SW 1271 (cell line): Measurements from ENCODE around the gene NRG2.

Experiments
- DNase-seq, 2 experiments: peaks; one replicate each; lab custom pipeline; 2025; lab: John Stamatoyannopoulos, UW

Gene NRG2

DNA sequence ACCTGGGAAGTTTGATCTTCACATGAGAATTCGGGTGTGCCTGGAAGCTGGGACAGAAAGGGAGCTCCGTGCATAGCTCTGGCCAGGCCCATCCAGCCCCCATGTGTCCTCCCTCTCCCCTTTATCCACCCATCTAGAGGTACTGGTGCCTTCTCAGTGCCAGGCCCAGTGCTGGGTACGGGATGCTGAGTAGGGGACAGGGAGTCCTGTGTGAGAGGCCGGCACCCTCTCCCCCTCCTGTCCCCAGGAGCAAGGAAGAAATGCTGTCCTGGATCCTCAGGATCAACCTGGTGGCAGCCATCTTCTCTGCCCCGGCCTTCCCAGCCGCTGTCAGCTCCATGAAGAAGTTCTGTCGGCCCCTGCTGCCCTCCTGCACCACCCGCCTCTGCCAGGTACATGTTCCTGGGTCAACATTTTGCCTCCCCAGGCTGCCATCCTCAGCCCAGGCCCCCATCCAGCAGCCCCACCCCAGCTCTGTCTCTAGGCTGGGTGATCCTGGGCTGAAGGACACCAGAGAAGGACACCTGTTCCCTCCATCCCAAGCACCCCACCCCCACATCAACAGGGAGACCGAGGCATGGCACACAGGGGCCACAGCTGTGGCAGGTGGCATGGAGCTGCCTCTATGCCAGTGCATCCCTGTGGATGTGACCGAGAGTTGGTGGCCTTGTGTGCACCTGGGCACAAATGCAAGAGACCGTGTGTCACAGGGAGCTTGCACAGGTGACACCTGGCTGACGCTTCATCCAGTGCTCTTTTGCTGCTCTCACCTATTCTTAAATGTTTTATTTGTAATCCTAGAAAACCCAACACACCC lies 204.5 kb downstream of the NRG2 start:
- DNase-seq, result no peak

GRCh38 chr5:139837711-139838380 lies 205.3 kb downstream of the NRG2 start:
- no peak for DNase-seq

GRCh38 chr5:139836469-139837208 lies 206.5 kb downstream of the NRG2 start:
- DNase-seq, result no peak

DNA sequence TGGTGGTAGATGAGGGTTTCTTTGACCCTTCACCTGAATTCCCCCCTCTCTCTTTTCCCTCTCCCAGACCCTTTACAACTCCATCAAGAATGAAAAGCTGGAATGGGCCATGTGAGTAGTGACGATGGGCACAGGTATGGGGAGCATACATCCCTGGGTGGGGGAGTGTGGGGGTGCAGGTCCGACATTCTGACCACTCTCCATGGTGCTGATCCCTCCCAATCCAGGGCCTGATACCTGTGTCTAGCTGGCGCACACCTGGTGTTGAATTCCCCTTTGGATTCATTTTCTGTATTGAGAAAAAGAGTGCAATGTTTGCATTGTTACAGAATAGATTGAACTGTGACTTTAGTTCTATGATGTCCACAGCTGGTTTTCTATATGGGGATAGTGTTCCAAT lies 207.4 kb downstream of the NRG2 start:
- DNase-seq, result no peak

DNA sequence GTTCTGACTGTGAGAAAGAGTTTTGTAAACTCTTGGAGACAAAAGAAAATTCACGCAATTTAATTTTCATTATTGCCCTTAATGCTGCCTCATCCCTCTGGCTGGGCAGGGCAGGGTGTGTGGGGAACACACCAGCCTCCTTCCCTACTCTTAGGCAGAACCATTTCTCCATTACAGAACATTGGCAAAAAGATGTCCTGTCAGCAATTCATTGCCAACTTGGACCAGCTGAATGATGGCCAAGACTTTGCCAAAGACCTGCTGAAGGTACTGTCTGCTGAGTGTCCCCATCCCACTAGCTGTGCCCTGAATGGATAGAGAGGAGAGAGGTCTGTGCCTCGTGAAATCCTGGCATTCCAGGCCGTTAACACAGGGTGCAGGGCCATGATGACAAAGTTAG lies 209.6 kb downstream of the NRG2 start:
- DNase-seq, result no peak

- DNase-seq, result no peak
Observed at GRCh38 chr5:139831624-139832023, 211.5 kb downstream of the NRG2 start.

GRCh38 chr5:139829471-139829870 lies 213.6 kb downstream of the NRG2 start:
- no peak for DNase-seq

DNA sequence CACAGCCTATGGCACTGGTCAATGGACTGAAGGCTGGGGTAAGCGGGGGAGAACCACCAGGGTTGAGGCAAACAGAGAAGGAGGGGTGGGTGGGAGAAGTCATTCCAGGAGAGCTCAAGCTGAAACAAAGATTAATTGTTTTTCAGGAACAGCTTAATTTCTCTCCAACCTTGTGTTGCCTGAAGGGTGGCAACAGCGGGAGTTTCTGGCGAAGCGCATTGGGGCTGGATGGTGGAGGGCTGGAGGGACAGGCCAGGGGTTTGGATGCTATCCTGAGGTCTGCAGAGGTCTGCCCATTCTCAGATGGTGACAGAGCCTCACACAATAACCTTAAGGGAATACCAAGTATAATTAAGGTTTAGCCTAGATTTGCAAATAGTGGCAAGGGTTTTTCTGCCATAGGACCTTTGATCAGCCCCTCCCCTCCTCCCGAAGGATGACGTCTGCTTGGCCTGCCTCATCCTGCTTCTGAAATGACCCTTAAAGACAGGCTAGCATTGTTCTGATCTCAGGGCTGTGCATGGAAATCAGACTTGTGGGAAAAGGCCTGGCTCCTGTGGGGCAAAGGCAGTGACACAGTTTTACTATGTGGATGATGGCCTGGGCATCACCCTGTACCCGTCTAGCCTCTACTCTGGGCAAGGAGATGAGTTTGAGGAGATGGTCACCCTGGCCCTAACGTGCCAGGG lies 214.7 kb downstream of the NRG2 start:
- no peak for DNase-seq

GRCh38 chr5:139825690-139826089 lies 217.4 kb downstream of the NRG2 start:
- no peak for DNase-seq

DNA sequence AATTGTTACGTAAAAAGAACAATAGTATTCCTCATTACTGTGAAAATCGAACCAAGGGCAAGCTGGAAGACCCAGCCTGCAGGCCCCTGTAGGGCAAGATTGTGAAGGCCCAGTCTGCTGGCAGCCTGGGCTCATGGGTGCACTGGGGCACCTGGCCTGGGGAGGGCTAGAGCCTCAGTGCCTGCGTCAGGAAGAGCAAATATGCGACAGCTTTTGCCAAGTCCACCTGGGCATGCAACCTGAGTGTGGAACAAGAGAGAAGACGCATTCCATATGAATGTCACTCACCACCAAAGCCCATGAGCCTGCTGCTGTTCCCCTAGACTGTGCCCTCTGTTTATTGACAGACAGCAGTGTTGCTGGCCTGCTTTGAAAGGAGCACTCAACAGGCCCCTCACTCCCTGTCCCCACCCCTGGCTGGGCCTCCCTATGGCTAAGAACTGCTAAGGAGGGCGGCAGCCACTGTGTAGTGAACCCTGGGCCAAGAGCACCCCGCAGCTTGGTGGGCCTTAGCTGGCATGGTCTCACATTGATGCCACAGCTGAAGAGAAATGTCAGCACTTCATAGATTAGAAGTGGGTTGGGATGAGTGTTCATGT lies 219.2 kb downstream of the NRG2 start:
- no peak for DNase-seq

GRCh38 chr5:139822553-139823425 lies 220.3 kb downstream of the NRG2 start:
- DNase-seq, result no peak

- no peak for DNase-seq
Observed at GRCh38 chr5:139821806-139822552, 221.1 kb downstream of the NRG2 start.

- no peak for DNase-seq
Observed at GRCh38 chr5:139820606-139821005, 222.5 kb downstream of the NRG2 start.

DNA sequence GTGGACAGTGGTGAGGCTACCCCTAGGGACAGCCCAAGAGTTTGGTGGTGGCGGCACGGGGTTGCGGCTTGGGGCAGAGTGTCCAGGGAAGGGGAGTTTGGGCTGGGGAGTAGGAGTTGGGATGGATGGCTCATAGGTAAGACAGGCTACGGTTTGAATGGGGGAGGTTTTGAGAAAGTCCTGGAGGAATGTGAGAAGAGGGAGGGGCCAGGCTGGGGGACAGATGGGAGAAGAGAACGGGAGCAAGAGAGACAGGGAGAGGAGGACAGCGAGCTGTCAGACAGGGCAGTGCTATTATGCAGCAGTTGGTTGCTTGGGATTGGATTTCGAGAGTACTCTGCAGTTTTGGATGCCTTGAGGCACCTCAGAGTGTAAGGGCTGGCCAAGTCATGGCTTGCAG lies 223.0 kb downstream of the NRG2 start:
- DNase-seq, result no peak

- DNase-seq, result no peak
Observed at GRCh38 chr5:139817970-139818369, 225.1 kb downstream of the NRG2 start.

DNA sequence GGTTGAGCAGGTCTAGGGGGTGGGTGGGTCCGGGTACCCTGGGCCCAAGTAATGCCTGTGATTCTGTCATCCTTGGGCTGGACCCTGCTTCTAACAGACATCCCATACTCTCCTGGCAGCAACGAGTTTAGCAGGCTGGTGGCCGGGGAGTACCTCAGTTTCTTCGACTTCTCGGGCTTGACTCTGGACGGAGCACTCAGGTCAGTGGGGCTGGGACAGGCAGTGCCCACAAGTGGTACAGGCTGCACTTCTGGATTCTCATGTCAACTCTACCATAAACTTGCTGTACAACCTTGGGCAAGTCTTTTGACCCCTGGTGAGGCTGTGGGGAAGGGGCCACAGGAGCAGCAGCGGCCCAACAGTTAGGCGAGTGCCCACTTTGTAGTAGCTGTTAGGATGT lies 225.7 kb downstream of the NRG2 start:
- DNase-seq, result no peak

- no peak for DNase-seq
Observed at GRCh38 chr5:139816566-139816965, 226.5 kb downstream of the NRG2 start.

GRCh38 chr5:139814704-139815280 lies 228.3 kb downstream of the NRG2 start:
- DNase-seq, result no peak

DNA sequence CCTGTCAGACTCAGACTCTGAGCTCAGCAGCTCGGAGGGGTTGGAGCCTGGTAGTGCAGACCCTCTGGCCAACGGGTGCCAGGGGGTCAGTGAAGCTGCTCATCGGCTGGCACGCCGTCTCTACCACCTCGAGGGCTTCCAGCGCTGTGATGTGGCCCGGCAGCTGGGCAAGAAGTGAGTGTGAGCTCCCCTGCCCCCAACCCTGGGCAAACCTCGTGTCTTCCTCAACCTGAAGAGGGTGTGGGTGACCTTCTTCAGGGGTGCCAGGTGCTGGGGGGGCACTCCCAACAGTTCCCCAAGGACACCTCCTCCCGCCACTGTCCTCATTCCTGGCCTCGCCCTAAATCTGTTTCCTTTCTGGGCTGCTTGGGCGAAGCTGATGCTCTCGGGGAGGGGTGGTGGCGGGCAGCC lies 228.9 kb downstream of the NRG2 start:
- DNase-seq, result no peak
